ENCODE results near the gene RBM20. TPM values are rescaled to one million over a fixed set of nuclear protein-coding genes. Genes with fewer than 3 reads are reported as not detected.

The RBM20 gene
- total and polyA plus RNA-seq, 2 experiments from 2014 or later: 0.05 to 0.17 TPM

DNA sequence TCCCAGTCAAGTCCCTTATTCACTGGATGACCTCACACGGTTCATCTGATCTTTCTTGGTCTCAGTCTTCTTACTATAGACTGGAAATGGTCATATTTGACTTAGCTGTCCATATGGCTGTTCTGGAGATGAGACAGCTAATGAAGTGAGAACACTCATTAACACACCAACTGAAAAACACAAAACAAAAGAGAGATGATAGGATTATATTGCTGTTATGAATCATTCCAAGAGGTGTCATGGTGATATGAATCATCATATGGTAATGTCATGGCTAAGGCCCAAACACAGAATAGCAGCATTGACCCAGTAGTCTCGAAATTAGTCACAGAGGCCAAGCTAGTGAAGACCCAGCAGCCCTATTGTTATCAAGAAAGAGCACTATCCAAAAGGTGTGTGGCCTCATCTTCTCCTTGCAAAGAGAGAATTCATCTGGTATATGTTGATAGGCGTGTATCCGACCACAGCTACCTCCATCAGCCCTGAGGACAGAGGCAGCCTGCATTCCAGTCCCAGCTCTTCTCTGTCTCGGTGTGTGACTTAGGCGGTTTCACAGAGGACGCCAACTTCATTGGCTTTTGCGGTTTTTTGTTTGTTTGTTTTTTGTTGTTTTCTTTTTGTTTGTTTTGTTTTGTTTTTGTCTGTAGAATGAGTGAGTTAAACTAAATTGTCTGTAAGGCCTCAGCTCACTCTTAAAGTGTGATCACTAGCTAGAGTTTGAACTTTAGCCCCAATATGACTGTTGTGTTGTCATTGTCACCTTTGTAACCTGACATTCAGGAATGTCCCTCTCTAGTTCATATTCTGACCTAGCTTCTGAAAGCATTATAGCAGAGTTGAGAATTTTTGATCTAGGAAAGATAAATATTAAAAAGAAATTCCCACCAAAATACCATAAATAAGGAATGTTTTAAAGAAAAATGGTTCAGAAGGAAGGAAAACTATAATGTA, 130.2 kb downstream of the RBM20 start:
- DNase-seq (ENCODE audit: low spot score) (no peak), ATAC-seq (no peak)
- no peak overlapping the region for H3K4me3 ChIP-seq
- no peaks in the 10 kb centered on the region for H4K20me1 ChIP-seq (replicated peaks; ENCODE audit: insufficient read depth)
- H2AFZ ChIP-seq: no peak overlapping the region
- Mint-ChIP-seq H3K4me3 (no peak overlapping the region), H3K9me3 (no peaks in the 10 kb centered on the region), H3K36me3 (ENCODE audit: low read depth) (no peaks in the 10 kb centered on the region), H3K27me3 (ENCODE audit: insufficient read depth, low read depth, poor library complexity) (peaks cover 4% of the 10 kb centered on the region), H3K4me1 (peaks cover 5% of the 10 kb centered on the region; the same call in 1 of the 3 replicates), H3K27ac (no peak overlapping the region)
- H3K36me3 ChIP-seq (ENCODE audit: insufficient read depth): no peaks in the 10 kb centered on the region
- TF ChIP-seq ZNF331 (CRISPR knock-in tag; IDR thresholded peaks at IDR 0.05; ENCODE audit: low read depth): no peak
- TF ChIP-seq, protein P1, sequence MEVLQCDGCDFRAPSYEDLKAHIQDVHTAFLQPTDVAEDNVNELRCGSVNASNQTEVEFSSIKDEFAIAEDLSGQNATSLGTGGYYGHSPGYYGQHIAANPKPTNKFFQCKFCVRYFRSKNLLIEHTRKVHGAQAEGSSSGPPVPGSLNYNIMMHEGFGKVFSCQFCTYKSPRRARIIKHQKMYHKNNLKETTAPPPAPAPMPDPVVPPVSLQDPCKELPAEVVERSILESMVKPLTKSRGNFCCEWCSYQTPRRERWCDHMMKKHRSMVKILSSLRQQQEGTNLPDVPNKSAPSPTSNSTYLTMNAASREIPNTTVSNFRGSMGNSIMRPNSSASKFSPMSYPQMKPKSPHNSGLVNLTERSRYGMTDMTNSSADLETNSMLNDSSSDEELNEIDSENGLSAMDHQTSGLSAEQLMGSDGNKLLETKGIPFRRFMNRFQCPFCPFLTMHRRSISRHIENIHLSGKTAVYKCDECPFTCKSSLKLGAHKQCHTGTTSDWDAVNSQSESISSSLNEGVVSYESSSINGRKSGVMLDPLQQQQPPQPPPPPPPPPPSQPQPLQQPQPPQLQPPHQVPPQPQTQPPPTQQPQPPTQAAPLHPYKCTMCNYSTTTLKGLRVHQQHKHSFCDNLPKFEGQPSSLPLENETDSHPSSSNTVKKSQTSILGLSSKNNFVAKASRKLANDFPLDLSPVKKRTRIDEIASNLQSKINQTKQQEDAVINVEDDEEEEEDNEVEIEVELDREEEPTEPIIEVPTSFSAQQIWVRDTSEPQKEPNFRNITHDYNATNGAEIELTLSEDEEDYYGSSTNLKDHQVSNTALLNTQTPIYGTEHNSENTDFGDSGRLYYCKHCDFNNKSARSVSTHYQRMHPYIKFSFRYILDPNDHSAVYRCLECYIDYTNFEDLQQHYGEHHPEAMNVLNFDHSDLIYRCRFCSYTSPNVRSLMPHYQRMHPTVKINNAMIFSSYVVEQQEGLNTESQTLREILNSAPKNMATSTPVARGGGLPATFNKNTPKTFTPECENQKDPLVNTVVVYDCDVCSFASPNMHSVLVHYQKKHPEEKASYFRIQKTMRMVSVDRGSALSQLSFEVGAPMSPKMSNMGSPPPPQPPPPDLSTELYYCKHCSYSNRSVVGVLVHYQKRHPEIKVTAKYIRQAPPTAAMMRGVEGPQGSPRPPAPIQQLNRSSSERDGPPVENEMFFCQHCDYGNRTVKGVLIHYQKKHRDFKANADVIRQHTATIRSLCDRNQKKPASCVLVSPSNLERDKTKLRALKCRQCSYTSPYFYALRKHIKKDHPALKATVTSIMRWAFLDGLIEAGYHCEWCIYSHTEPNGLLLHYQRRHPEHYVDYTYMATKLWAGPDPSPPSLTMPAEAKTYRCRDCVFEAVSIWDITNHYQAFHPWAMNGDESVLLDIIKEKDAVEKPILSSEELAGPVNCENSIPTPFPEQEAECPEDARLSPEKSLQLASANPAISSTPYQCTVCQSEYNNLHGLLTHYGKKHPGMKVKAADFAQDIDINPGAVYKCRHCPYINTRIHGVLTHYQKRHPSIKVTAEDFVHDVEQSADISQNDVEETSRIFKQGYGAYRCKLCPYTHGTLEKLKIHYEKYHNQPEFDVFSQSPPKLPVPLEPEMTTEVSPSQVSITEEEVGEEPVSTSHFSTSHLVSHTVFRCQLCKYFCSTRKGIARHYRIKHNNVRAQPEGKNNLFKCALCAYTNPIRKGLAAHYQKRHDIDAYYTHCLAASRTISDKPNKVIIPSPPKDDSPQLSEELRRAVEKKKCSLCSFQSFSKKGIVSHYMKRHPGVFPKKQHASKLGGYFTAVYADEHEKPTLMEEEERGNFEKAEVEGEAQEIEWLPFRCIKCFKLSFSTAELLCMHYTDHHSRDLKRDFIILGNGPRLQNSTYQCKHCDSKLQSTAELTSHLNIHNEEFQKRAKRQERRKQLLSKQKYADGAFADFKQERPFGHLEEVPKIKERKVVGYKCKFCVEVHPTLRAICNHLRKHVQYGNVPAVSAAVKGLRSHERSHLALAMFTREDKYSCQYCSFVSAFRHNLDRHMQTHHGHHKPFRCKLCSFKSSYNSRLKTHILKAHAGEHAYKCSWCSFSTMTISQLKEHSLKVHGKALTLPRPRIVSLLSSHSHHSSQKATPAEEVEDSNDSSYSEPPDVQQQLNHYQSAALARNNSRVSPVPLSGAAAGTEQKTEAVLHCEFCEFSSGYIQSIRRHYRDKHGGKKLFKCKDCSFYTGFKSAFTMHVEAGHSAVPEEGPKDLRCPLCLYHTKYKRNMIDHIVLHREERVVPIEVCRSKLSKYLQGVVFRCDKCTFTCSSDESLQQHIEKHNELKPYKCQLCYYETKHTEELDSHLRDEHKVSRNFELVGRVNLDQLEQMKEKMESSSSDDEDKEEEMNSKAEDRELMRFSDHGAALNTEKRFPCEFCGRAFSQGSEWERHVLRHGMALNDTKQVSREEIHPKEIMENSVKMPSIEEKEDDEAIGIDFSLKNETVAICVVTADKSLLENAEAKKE (CRISPR knock-in tag; IDR thresholded peaks at IDR 0.05): no peak
- no peak for TF ChIP-seq STAT1 (IDR thresholded peaks at IDR 0.05; ENCODE audit: unreplicated experiment)
- no peak for TF ChIP-seq ETS1 (IDR thresholded peaks at IDR 0.05)
- TF ChIP-seq CREB1 (CRISPR knock-in tag; IDR thresholded peaks at IDR 0.05; ENCODE audit: low read depth): no peak
- no peaks in the 10 kb centered on the region for H3K4me1 ChIP-seq (ENCODE audit: insufficient read depth)
- 0 out of 2 replicates have a peak, but pooled peaks cover 5% of the 10 kb centered on the region for H3K9me2 ChIP-seq (ENCODE audit: insufficient read depth)
- no peak overlapping the region for H3K4me2 ChIP-seq
- H3F3A ChIP-seq (replicated peaks; ENCODE audit: low read depth): no peaks in the 10 kb centered on the region
- H3K27me3 ChIP-seq (ENCODE audit: insufficient read depth): no peaks in the 10 kb centered on the region
- H3K27ac ChIP-seq (ENCODE audit: low read depth): no peak overlapping the region
- no peaks in the 10 kb centered on the region for H3K79me2 ChIP-seq (replicated peaks; ENCODE audit: insufficient read depth)

Measured in GM23338 (cell line).